Esophagus squamous epithelium (tissue), 5 donors: ENCODE measurements around the gene NDUFA1. TPM values are rescaled to one million over a fixed set of nuclear protein-coding genes. Genes with fewer than 3 reads are reported as not detected.
"Not testable (repeated sequence)": the region's sequence is repeated elsewhere in the genome, so short reads cannot be mapped to it uniquely, and the experiment has no call there.

ENCODE experiments used
- DNase-seq: peaks from one replicate; lab custom pipeline; 2025; lab: John Stamatoyannopoulos, UW
- H3K27ac ChIP-seq, 4 donors: fragments of 200-600 bp; sonication (generic); one replicate each; pipeline ENCODE4 v1.5.1; 2016 to 2019; ENCODE audit warnings: mild to moderate bottlenecking in 1 of 4
- H3K27me3 ChIP-seq, 4 donors: fragments of 200-600 bp; sonication (generic); 1 replicate in 3 of 4; 2 replicates in 1 of 4; pipeline versions ENCODE4 v1.5.1 to v1.6.0; 2017 to 2021; ENCODE audit warnings: antibody characterized with exemption in 1 of 4
- H3K36me3 ChIP-seq, 3 donors: fragments of 200-600 bp; sonication (generic); one replicate each; pipeline ENCODE4 v1.5.1; 2016 to 2019
- H3K4me1 ChIP-seq, 3 donors: fragments of 200-600 bp; sonication (generic); one replicate each; pipeline ENCODE4 v1.5.1; 2017 to 2019
- H3K4me3 ChIP-seq, 4 donors: fragments of 200-600 bp; sonication (generic); 1 replicate in 3 of 4; 2 replicates in 1 of 4; pipeline ENCODE4 v1.5.1; 2016 to 2019; ENCODE audit warnings: mild to moderate bottlenecking in 2 of 4, moderate library complexity in 1 of 4
- H3K9me3 ChIP-seq, 3 donors: fragments of 200-600 bp; sonication (generic); one replicate each; pipeline ENCODE4 v1.5.1; 2016 to 2019
- CTCF ChIP-seq, 6 experiments: fragments of 450-650 bp in 4 of 6; fragments of 200-600 bp in 2 of 6; sonication (generic) in 2 of 6; IDR thresholded peaks; one replicate each; pipeline ENCODE4 v1.5.1; 2016 to 2019; ENCODE audit warnings: antibody characterized with exemption in 6 of 6, mild to moderate bottlenecking in 4 of 6, moderate library complexity in 4 of 6
- POLR2A ChIP-seq, 4 donors: fragments of 450-650 bp; IDR thresholded peaks; one replicate each; pipeline ENCODE4 v1.6.1; 2017; ENCODE audit warnings: antibody characterized with exemption in 4 of 4, mild to moderate bottlenecking in 4 of 4, moderate library complexity in 3 of 4
- WGBS, 2 donors: methylation state at CpG; one replicate each; pipeline ENCODE4 v1.1.5; 2018; 5-methylcytosine and 5-hydroxymethylcytosine counted together
- intact Hi-C: fragments of 100-400 bp; cut with DNase I; formaldehyde crosslinking; loops from one replicate; pipeline ENCODE4 v1.15.0; 2022
- total RNA-seq, 4 donors: library from RNA; depleted of rRNA; stranded (reverse); fragments of >200 nt; gene quantifications; one replicate each; pipeline ENCODE4 v1.1.0, GENCODE V29; 2016
- donor health status: DM: yes; HTN: yes; CAD: no.

NDUFA1 gene
- total RNA-seq, 4 donors from 2014 or later = 54.0 to 94.7 (median 66.5) TPM

GRCh38 chrX:119916310-119916709, 44.7 kb downstream of the NDUFA1 start:
- TF ChIP-seq CTCF (IDR thresholded peaks at IDR 0.05) (no peak), POLR2A (IDR thresholded peaks at IDR 0.05) (no peak)
- no peak for DNase-seq
- no peaks in the 10 kb centered on the region for H3K9me3 ChIP-seq
- no peaks in the 10 kb centered on the region for H3K36me3 ChIP-seq
- H3K27me3 ChIP-seq = no peaks in the 10 kb centered on the region
- no peak overlapping the region for H3K27ac ChIP-seq
- no peaks in the 10 kb centered on the region for H3K4me1 ChIP-seq
- 70 to 91% methylated on average over 4 to 5 of the region's 5 CpGs for WGBS, 2 donors
- H3K4me3 ChIP-seq = no peak overlapping the region
- intact Hi-C loops = no loop called here

GRCh38 chrX:119917877-119918276, 46.2 kb downstream of the NDUFA1 start:
- no peak for TF ChIP-seq POLR2A (IDR thresholded peaks at IDR 0.05)
- Histone ChIP-seq H3K4me1 (no peaks in the 10 kb centered on the region), H3K27me3 (no peaks in the 10 kb centered on the region), H3K9me3 (no peaks in the 10 kb centered on the region), H3K36me3 (peaks cover 0 to 7% (median 0%) of the 10 kb centered on the region in 3 donors), H3K4me3 (no peak overlapping the region), H3K27ac (no peak overlapping the region)
- intact Hi-C loops = no loop called here
- 75 to 87% methylated on average over 2 of the region's 2 CpGs for WGBS, 2 donors
- no peak for DNase-seq

- intact Hi-C loops = no loop called here
- Histone ChIP-seq H3K27me3 (no peaks in the 10 kb centered on the region), H3K4me1 (no peaks in the 10 kb centered on the region), H3K4me3 (no peak overlapping the region), H3K36me3 (peaks cover 0 to 21% (median 0%) of the 10 kb centered on the region in 3 donors), H3K27ac (no peak overlapping the region), H3K9me3 (no peaks in the 10 kb centered on the region)
- TF ChIP-seq CTCF (IDR thresholded peaks at IDR 0.05) = no peak
- no peak for TF ChIP-seq POLR2A (IDR thresholded peaks at IDR 0.05)
- 70 to 94% methylated on average over 5 of the region's 5 CpGs for whole genome bisulfite sequencing, 2 donors
- no peak for DNase-seq
Observed at GRCh38 chrX:119919835-119920585, 48.4 kb downstream of the NDUFA1 start.

- H3K4me1 ChIP-seq, DNase-seq, H3K27ac ChIP-seq, intact Hi-C loops, H3K27me3 ChIP-seq, H3K9me3 ChIP-seq, H3K4me3 ChIP-seq: not testable (repeated sequence)
- 83 to 88% methylated on average over 3 to 7 of the region's 7 CpGs for WGBS, 2 donors
- peaks cover 0 to 38% (median 0%) of the 10 kb centered on the region in 3 donors for H3K36me3 ChIP-seq
Observed at GRCh38 chrX:119922391-119922790, 50.8 kb downstream of the NDUFA1 start.

Other genes starting within 250 kb of the NDUFA1 start
- 10 to 100 TPM in 2 of 4 donors, 1 to 10 TPM in 2; 3.4 to 13.4 (median 8.2) TPM for gene SEPTIN6, start 178.7 kb upstream of the NDUFA1 start, total RNA-seq
- gene SOWAHD, start 113.2 kb upstream of the NDUFA1 start, total RNA-seq = under 1 TPM in 1 of 4 donors, not detected in 3; 0.38 TPM
- gene RPL39, start 80.2 kb upstream of the NDUFA1 start, total RNA-seq = 1,000 to 10,000 TPM; 1,415 to 8,821 (median 6,699) TPM
- gene UPF3B, start 18.9 kb upstream of the NDUFA1 start, total RNA-seq = 1 to 10 TPM; 2.8 to 8.0 (median 5.1) TPM
- gene RNF113A, start 99 bp upstream of the NDUFA1 start, total RNA-seq = 10 to 100 TPM in 2 of 4 donors, 1 to 10 TPM in 2; 8.1 to 23.4 (median 12.2) TPM
- not detected for gene AKAP14, start 24.1 kb downstream of the NDUFA1 start, total RNA-seq
- gene NKAP, start 71.9 kb downstream of the NDUFA1 start, total RNA-seq = 1 to 10 TPM; 2.2 to 5.0 (median 2.6) TPM
- not detected for gene RHOXF2B, start 205.9 kb downstream of the NDUFA1 start, total RNA-seq
- gene RHOXF1, start 244.1 kb downstream of the NDUFA1 start, total RNA-seq = not detected